Osteoblast (primary cell): ENCODE measurements around the gene RPS29. TPM values are rescaled to one million over a fixed set of nuclear protein-coding genes. Genes with fewer than 3 reads are reported as not detected.

Source experiments
- DNase-seq: peaks from one replicate; pipeline ENCODE4 v3.0.0; 2011; ENCODE audit warnings: low spot score, mixed read lengths; ENCODE audit not compliant: insufficient read length; ENCODE audit errors: missing footprints
- H2AFZ ChIP-seq: 2 replicates; pipeline ENCODE4 v1.6.0; 2011; ENCODE audit warnings: mild to moderate bottlenecking, low read length
- H3K27ac ChIP-seq: 2 replicates; pipeline ENCODE4 v1.5.1; 2011; ENCODE audit warnings: mild to moderate bottlenecking, low read depth, low read length, moderate library complexity
- H3K27me3 ChIP-seq: 2 replicates; pipeline ENCODE4 v1.6.0; 2012; ENCODE audit warnings: mild to moderate bottlenecking, control low read depth, inconsistent platforms, low read length, moderate library complexity; ENCODE audit not compliant: insufficient read depth
- H3K36me3 ChIP-seq: 2 replicates; pipeline ENCODE4 v1.5.1; 2011; ENCODE audit warnings: mild to moderate bottlenecking, low read length, control low read depth, moderate library complexity; ENCODE audit not compliant: insufficient read depth
- H3K4me1 ChIP-seq: 2 replicates; pipeline ENCODE4 v1.5.1; 2011; ENCODE audit warnings: mild to moderate bottlenecking, low read length, control low read depth, moderate library complexity; ENCODE audit not compliant: insufficient read depth
- H3K4me2 ChIP-seq: 2 replicates; pipeline ENCODE4 v1.6.0; 2011; ENCODE audit warnings: mild to moderate bottlenecking, low read length; ENCODE audit not compliant: insufficient read depth
- H3K4me3 ChIP-seq: fragments of 200-600 bp; sonication (generic); 3 replicates; pipeline ENCODE4 v1.5.1; 2012; ENCODE audit warnings: mild to moderate bottlenecking, low read length, inconsistent platforms; ENCODE audit not compliant: insufficient read depth
- H3K79me2 ChIP-seq: 2 replicates; pipeline ENCODE4 v1.6.0; 2012; ENCODE audit warnings: mild to moderate bottlenecking, low read length, control low read depth, inconsistent platforms; ENCODE audit not compliant: insufficient read depth
- H3K9me3 ChIP-seq: 2 replicates; pipeline ENCODE4 v1.5.1; 2011; ENCODE audit warnings: low read depth, low read length, control low read depth
- H4K20me1 ChIP-seq: 2 replicates; pipeline ENCODE4 v1.6.0; 2012; ENCODE audit warnings: mild to moderate bottlenecking, low read length, control low read depth; ENCODE audit not compliant: insufficient read depth
- total RNA-seq: library from RNA; depleted of rRNA; stranded (reverse); fragments of >200 nt; gene quantifications from 2 replicates; pipeline ENCODE4 v1.2.3, GENCODE V29; 2012
- TF ChIP-seq, protein P1 (sequence below): IDR thresholded peaks from 2 replicates; pipeline ENCODE4 v1.5.1; 2011; ENCODE audit warnings: mild to moderate bottlenecking, low read depth, low read length, moderate library complexity; ENCODE audit errors: extremely low read depth

The RPS29 gene
- total RNA-seq, 1 donor, result 4,153 TPM

DNA sequence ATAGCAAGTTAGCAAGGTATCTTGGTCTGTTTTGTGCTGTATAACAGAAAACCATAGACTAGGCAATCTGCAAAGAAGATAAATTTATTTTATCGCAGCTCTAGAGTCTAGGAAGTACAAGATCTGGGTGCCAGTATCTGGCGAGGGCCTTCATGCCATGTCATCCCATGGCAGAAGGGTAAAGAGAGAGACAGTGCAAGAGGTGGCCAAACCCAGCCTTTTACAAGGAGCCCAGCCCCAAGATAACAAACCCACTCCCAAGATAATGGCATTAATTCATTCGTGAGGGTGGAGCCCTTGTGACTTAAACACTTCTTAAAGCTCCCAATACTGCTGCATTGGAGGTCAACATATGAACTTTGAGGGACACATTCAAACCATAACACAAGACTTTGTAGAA lies 16.9 kb downstream of the RPS29 start:
- Histone ChIP-seq H3K36me3 (peaks cover 3% of the 10 kb centered on the region), H3K27ac (no peak overlapping the region), H3K27me3 (no peaks in the 10 kb centered on the region), H3K4me1 (no peaks in the 10 kb centered on the region), H4K20me1 (no peaks in the 10 kb centered on the region), H3K79me2 (no peaks in the 10 kb centered on the region), H3K9me3 (no peaks in the 10 kb centered on the region), H2AFZ (no peak overlapping the region), H3K4me2 (no peak overlapping the region), H3K4me3 (no peak overlapping the region)
- no peak for DNase-seq
- TF ChIP-seq, protein P1, sequence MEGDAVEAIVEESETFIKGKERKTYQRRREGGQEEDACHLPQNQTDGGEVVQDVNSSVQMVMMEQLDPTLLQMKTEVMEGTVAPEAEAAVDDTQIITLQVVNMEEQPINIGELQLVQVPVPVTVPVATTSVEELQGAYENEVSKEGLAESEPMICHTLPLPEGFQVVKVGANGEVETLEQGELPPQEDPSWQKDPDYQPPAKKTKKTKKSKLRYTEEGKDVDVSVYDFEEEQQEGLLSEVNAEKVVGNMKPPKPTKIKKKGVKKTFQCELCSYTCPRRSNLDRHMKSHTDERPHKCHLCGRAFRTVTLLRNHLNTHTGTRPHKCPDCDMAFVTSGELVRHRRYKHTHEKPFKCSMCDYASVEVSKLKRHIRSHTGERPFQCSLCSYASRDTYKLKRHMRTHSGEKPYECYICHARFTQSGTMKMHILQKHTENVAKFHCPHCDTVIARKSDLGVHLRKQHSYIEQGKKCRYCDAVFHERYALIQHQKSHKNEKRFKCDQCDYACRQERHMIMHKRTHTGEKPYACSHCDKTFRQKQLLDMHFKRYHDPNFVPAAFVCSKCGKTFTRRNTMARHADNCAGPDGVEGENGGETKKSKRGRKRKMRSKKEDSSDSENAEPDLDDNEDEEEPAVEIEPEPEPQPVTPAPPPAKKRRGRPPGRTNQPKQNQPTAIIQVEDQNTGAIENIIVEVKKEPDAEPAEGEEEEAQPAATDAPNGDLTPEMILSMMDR, result no peak

DNA sequence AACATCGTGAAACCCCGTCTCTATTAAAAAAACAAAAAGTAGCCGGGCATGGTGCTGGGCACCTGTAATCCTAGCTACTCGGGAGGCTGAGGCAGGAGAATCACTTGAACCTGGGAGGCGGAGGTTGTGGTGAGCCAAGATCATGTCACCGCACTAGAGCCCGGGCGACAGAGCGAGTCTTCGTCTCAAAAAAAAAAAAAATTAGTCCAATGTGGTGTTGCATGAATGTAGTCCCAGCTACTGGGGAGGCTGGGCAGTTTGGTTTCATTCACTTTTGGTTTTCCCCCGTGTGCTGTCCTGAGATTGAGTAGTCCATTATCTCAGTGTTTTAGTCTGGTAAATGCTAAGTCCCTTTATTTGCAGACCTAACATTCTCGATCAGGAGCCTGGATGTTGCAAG lies 19.5 kb downstream of the RPS29 start:
- H3K4me1 ChIP-seq, result no peaks in the 10 kb centered on the region
- TF ChIP-seq, protein P1, result no peak
- no peaks in the 10 kb centered on the region for H3K79me2 ChIP-seq
- no peak overlapping the region for H3K27ac ChIP-seq
- H3K4me3 ChIP-seq, result no peak overlapping the region
- no peak for DNase-seq
- no peaks in the 10 kb centered on the region for H3K9me3 ChIP-seq
- H3K27me3 ChIP-seq, result no peaks in the 10 kb centered on the region
- no peaks in the 10 kb centered on the region for H4K20me1 ChIP-seq
- no peak overlapping the region for H2AFZ ChIP-seq
- no peak overlapping the region for H3K4me2 ChIP-seq
- no peaks in the 10 kb centered on the region for H3K36me3 ChIP-seq

DNA sequence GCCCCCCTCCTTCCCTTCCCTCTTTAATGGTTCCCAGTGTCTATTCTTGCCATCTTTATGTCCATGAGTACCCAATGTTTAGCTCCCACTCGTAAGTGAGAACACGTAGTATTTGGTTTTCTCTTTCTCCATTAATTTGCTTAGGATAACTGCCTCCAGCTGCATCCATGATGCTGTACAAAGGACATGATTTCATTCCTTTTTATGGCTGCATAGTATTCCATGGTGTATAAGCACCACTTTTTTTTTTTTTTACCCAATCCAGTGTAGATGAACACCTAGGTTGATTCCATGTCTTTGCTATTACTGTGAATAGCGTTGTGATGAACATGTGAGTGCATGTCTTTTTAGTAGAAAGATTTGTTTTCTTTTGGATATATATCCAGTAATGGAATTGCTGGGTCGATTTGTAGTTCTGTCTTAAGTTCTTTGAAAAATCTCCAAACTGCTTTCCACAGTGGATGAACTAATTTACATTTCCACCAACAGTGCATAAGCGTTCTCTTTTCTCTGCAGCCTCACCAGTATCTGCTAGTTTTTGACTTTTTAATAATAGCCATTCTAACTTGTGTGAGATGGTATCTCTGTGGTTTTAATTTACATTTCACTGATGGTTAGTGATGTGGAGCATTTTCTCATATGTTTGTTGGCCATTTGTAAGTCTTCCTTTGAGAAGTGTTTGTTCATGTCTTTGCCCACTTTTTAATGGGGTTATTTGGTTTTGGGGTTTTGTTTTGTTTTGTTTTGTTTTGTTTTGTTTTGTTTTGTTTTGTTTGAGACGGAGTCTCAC lies 26.0 kb downstream of the RPS29 start:
- Histone ChIP-seq H3K79me2 (no peaks in the 10 kb centered on the region), H3K4me1 (no peaks in the 10 kb centered on the region), H3K4me3 (no peak overlapping the region), H3K4me2 (no peak overlapping the region), H4K20me1 (no peaks in the 10 kb centered on the region), H3K27me3 (no peaks in the 10 kb centered on the region), H2AFZ (no peak overlapping the region), H3K27ac (no peak overlapping the region), H3K9me3 (no peaks in the 10 kb centered on the region), H3K36me3 (no peaks in the 10 kb centered on the region)
- DNase-seq, result no peak
- TF ChIP-seq, protein P1, result no peak

DNA sequence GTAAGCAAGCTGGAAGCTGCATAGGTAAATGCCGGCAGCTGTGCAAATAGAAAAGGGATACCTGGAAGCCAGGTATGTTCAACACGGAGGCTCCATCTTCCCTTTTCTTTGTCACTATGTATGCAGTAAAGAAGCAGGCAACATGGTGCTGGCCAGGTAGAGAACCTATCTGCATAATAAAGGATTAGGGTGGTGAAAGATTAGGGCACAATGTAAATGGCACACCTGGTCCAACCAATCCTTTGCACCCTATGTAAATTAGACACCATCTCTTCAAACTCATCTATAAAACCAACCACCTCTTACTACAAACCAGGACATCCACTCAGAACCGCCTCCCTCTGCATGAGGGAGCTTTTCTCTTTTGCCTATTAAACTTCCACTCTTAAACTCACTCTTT lies 32.3 kb downstream of the RPS29 start:
- no peaks in the 10 kb centered on the region for H4K20me1 ChIP-seq
- H3K27ac ChIP-seq, result no peak overlapping the region
- H3K4me1 ChIP-seq, result no peaks in the 10 kb centered on the region
- no peaks in the 10 kb centered on the region for H3K27me3 ChIP-seq
- H3K9me3 ChIP-seq, result no peaks in the 10 kb centered on the region
- no peak overlapping the region for H3K4me2 ChIP-seq
- H3K79me2 ChIP-seq, result no peaks in the 10 kb centered on the region
- no peaks in the 10 kb centered on the region for H3K36me3 ChIP-seq
- TF ChIP-seq, protein P1, result no peak
- no peak for DNase-seq
- no peak overlapping the region for H3K4me3 ChIP-seq
- no peak overlapping the region for H2AFZ ChIP-seq
